Activated B cell treated with CpG ODN at 0.5 μM for 24 hours (primary cell): ENCODE measurements around the gene PDILT. TPM values are rescaled to one million over a fixed set of nuclear protein-coding genes. Genes with fewer than 3 reads are reported as not detected.

Experiments used
- ATAC-seq: fragments of 200-7000 bp; cut with Tn5 transposase; one replicate; pipeline ENCODE4 v1.10.0; 2021; ENCODE audit warnings: low read depth, mild to moderate bottlenecking, moderate library complexity
- CTCF ChIA-PET: fragments of 350-600 bp; sonication (Branson Sonifier 250); formaldehyde crosslinking; loops from one replicate; lab custom pipeline; 2021; ENCODE audit warnings: antibody characterized with exemption; lab: Charles Lee
- POLR2A ChIA-PET: fragments of 350-600 bp; sonication (Branson Sonifier 250); formaldehyde crosslinking; loops from one replicate; lab custom pipeline; 2021; ENCODE audit warnings: antibody characterized with exemption; lab: Charles Lee
- DNase-seq: peaks from one replicate; pipeline ENCODE4 v3.0.0; 2022
- H3K27ac Mint-ChIP-seq: one replicate; pipeline ENCODE4 v1.8.0; 2020; ENCODE audit warnings: mixed read lengths
- H3K27me3 Mint-ChIP-seq: one replicate; pipeline ENCODE4 v1.8.0; 2021; ENCODE audit warnings: mixed read lengths
- H3K36me3 Mint-ChIP-seq: one replicate; pipeline ENCODE4 v1.8.0; 2021; ENCODE audit warnings: low read depth, mixed read lengths
- H3K4me1 Mint-ChIP-seq: one replicate; pipeline ENCODE4 v1.8.0; 2021; ENCODE audit warnings: mixed read lengths
- H3K4me3 Mint-ChIP-seq: one replicate; pipeline ENCODE4 v1.8.0; 2020; ENCODE audit warnings: mild to moderate bottlenecking, mixed read lengths
- H3K9me3 Mint-ChIP-seq: one replicate; pipeline ENCODE4 v1.8.0; 2020; ENCODE audit warnings: mixed read lengths
- intact Hi-C: fragments of 100-400 bp; cut with micrococcal nuclease; formaldehyde crosslinking; loops from one replicate; pipeline ENCODE4 v1.15.1; 2024
- total RNA-seq: library from RNA; stranded (reverse); gene quantifications from 2 replicates; pipeline ENCODE4 v1.2.3, GENCODE V29; 2022
- TF ChIP-seq, protein P1 (sequence below): fragments of 200-600 bp; IDR thresholded peaks from one replicate; pipeline ENCODE4 v1.8.0; 2022; ENCODE audit warnings: antibody characterized with exemption, mild to moderate bottlenecking

PDILT gene
- total RNA-seq, 1 donor from 2014 or later = not detected

GRCh38 chr16:20336955-20337354 lies 67.6 kb downstream of the PDILT start:
- Mint-ChIP-seq H3K27me3 (no peaks in the 10 kb centered on the region), H3K4me1 (no peaks in the 10 kb centered on the region), H3K27ac (no peak overlapping the region), H3K9me3 (no peaks in the 10 kb centered on the region), H3K36me3 (no peaks in the 10 kb centered on the region), H3K4me3 (no peak overlapping the region)
- ATAC-seq (no peak), DNase-seq (no peak)
- ChIA-PET CTCF (interaction anchor here (1.1 kb wide), 1 partner anchor 47 kb away, joined by 3 read pairs; no protein-coding TSS in a partner anchor), POLR2A (no interaction called here)
- TF ChIP-seq, protein P1, sequence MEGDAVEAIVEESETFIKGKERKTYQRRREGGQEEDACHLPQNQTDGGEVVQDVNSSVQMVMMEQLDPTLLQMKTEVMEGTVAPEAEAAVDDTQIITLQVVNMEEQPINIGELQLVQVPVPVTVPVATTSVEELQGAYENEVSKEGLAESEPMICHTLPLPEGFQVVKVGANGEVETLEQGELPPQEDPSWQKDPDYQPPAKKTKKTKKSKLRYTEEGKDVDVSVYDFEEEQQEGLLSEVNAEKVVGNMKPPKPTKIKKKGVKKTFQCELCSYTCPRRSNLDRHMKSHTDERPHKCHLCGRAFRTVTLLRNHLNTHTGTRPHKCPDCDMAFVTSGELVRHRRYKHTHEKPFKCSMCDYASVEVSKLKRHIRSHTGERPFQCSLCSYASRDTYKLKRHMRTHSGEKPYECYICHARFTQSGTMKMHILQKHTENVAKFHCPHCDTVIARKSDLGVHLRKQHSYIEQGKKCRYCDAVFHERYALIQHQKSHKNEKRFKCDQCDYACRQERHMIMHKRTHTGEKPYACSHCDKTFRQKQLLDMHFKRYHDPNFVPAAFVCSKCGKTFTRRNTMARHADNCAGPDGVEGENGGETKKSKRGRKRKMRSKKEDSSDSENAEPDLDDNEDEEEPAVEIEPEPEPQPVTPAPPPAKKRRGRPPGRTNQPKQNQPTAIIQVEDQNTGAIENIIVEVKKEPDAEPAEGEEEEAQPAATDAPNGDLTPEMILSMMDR = no peak
- intact Hi-C loops = no loop called here

DNA sequence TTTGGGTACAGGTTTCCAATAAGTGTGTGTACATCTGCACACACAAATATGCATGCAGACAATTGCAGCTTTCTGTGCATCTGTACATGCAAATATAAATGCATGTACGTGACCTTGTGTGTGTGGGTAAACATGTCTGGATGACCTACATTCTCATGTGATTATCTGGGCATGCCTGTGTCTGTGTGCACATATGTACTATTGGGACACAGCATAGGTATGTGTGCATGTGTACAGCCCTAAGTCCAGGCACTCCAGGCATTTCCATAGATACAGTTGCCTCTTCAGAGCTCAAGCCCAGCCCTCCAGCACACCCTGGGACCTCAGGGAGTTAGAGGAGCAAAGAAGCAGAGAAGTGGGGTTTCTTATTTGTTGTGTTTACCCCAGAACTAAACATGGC lies 70.1 kb downstream of the PDILT start:
- no peak overlapping the region for H3K27ac Mint-ChIP-seq
- TF ChIP-seq, protein P1 = no peak
- DNase-seq (no peak), ATAC-seq (no peak)
- ChIA-PET CTCF (no interaction called here), POLR2A (no interaction called here)
- H3K36me3 Mint-ChIP-seq = no peaks in the 10 kb centered on the region
- no peak overlapping the region for H3K4me3 Mint-ChIP-seq
- intact Hi-C loops = no loop called here
- H3K27me3 Mint-ChIP-seq = no peaks in the 10 kb centered on the region
- no peaks in the 10 kb centered on the region for H3K4me1 Mint-ChIP-seq
- no peaks in the 10 kb centered on the region for H3K9me3 Mint-ChIP-seq

GRCh38 chr16:20333120-20333519 lies 71.4 kb downstream of the PDILT start:
- Mint-ChIP-seq H3K9me3 (no peaks in the 10 kb centered on the region), H3K4me1 (no peaks in the 10 kb centered on the region), H3K36me3 (no peaks in the 10 kb centered on the region), H3K27me3 (no peaks in the 10 kb centered on the region), H3K4me3 (no peak overlapping the region), H3K27ac (no peak overlapping the region)
- CTCF ChIA-PET = no interaction called here
- TF ChIP-seq, protein P1 = no peak
- no peak for ATAC-seq
- no peak for DNase-seq
- POLR2A ChIA-PET = no interaction called here
- intact Hi-C loops = no loop called here

DNA sequence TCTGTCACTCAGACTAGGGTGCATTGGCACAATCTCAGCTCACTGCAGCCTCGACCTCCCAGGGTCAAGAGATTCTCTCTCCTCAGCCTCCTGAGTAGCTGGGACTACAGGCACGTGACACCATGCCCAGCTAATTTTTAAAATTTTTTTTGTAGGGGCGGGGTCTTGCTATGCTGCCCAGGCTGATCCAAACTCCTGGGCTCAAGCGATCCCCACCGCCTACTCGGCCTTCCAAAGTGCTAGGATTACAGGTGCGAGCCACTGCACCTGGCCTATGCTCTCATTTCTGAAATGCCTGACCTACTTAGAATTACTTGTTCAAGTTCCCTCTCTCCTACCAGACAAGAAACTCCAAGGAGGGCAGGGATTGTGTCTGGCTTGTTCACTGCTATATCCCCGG lies 72.1 kb downstream of the PDILT start:
- intact Hi-C loops = no loop called here
- TF ChIP-seq, protein P1 = no peak
- no peaks in the 10 kb centered on the region for H3K36me3 Mint-ChIP-seq
- ChIA-PET POLR2A (no interaction called here), CTCF (no interaction called here)
- no peak for DNase-seq
- no peaks in the 10 kb centered on the region for H3K4me1 Mint-ChIP-seq
- no peaks in the 10 kb centered on the region for H3K27me3 Mint-ChIP-seq
- no peak overlapping the region for H3K27ac Mint-ChIP-seq
- H3K9me3 Mint-ChIP-seq = no peaks in the 10 kb centered on the region
- no peak overlapping the region for H3K4me3 Mint-ChIP-seq
- ATAC-seq = no peak

GRCh38 chr16:20331635-20332034 lies 72.9 kb downstream of the PDILT start:
- intact Hi-C loops = no loop called here
- H3K27ac Mint-ChIP-seq = no peak overlapping the region
- CTCF ChIA-PET = no interaction called here

More at GRCh38 chr16:20331635-20332034, 72.9 kb downstream of the PDILT start:
- POLR2A ChIA-PET = no interaction called here
- Mint-ChIP-seq H3K4me3 (no peak overlapping the region), H3K36me3 (no peaks in the 10 kb centered on the region), H3K9me3 (no peaks in the 10 kb centered on the region), H3K27me3 (no peaks in the 10 kb centered on the region), H3K4me1 (no peaks in the 10 kb centered on the region)
- DNase-seq (no peak), ATAC-seq (no peak)
- TF ChIP-seq, protein P1 = no peak
